Nephron (organoid): ENCODE results near the gene ACSBG1.

Experiments
- H3K27ac Mint-ChIP-seq, 3 experiments: 2 replicates each; pipeline ENCODE4 v1.8.0; 2020; ENCODE audit warnings: mixed read lengths in 3 of 3, mild to moderate bottlenecking in 2 of 3, moderate library complexity in 1 of 3
- H3K27me3 Mint-ChIP-seq: 2 replicates; pipeline ENCODE4 v1.8.0; 2021; ENCODE audit warnings: low read depth, mild to moderate bottlenecking, moderate library complexity, mixed read lengths
- H3K36me3 Mint-ChIP-seq: 2 replicates; pipeline ENCODE4 v1.8.0; 2020; ENCODE audit warnings: low read depth, mixed read lengths
- H3K4me1 Mint-ChIP-seq: 2 replicates; pipeline ENCODE4 v1.8.0; 2020; ENCODE audit warnings: mixed read lengths
- H3K4me3 Mint-ChIP-seq, 3 experiments: 2 replicates each; pipeline ENCODE4 v1.8.0; 2020; ENCODE audit warnings: mild to moderate bottlenecking in 3 of 3, mixed read lengths in 3 of 3, moderate library complexity in 2 of 3
- H3K9me3 Mint-ChIP-seq: 2 replicates; pipeline ENCODE4 v1.8.0; 2020; ENCODE audit warnings: mixed read lengths
- CTCF ChIP-seq, 3 experiments: fragments of 200-600 bp; sonication (generic); IDR thresholded peaks; one replicate each; pipeline ENCODE4 v1.5.0; 2021; ENCODE audit warnings: antibody characterized with exemption in 3 of 3; ENCODE audit not compliant: unreplicated experiment in 3 of 3

ACSBG1 gene

DNA sequence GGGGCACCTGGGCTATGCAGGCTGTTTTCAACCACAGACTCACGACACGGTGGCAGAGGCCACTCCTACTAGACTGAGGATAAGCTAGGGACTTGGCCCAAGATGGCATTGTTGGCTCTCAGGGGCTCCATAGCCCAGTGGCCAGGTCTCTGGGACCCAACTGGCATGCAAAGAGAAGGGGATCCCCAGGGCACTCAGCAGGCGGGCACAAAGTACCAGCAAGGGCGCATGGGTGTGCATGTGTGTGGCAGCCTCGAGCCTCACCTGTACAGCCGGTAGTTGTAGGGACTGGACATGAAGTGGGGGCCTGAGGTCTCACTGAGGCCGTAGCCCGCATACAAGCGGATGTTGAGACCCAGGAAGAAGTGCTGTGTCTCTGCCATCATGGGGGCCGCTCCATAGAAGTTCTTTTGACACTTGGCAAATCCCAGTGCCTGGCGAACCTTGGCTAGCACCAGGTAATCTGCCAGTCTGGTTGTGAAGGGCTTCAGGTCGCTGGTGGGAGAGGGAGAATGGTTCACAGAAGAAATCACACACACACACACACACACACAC, 55.0 kb downstream of the ACSBG1 start:
- no peaks in the 10 kb centered on the region for H3K9me3 Mint-ChIP-seq
- no peak overlapping the region for H3K4me3 Mint-ChIP-seq
- no peaks in the 10 kb centered on the region for H3K4me1 Mint-ChIP-seq
- no peak overlapping the region for H3K27ac Mint-ChIP-seq
- H3K36me3 Mint-ChIP-seq = no peaks in the 10 kb centered on the region
- no peak for TF ChIP-seq CTCF (IDR thresholded peaks at IDR 0.05; ENCODE audit: unreplicated experiment in 3 of 3)
- peaks cover 11% of the 10 kb centered on the region for H3K27me3 Mint-ChIP-seq

DNA sequence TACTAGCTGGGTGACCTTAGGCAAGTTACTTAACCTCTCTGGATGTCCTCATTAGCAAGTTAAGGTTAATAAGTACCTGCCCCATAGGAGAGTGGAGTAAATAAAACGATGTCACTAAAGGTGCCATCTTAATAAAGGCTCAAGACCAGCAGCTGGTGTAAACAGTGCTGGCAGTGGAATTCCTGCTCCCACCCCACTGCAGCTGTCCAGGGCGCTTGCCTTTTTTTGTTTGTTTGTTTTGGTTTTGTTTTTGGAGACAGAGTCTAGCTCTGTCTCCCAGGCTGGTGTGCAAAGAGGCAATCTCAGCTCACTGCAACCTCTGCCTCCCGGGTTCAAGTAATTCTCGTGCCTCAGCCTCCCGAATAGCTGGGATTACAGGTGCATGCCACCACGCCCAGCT, 56.3 kb downstream of the ACSBG1 start:
- H3K27ac Mint-ChIP-seq = no peak overlapping the region
- H3K36me3 Mint-ChIP-seq = peaks cover 4% of the 10 kb centered on the region
- no peak overlapping the region for H3K4me3 Mint-ChIP-seq
- no peak for TF ChIP-seq CTCF (IDR thresholded peaks at IDR 0.05; ENCODE audit: unreplicated experiment in 3 of 3)
- H3K27me3 Mint-ChIP-seq = peaks cover 11% of the 10 kb centered on the region
- H3K9me3 Mint-ChIP-seq = no peaks in the 10 kb centered on the region
- H3K4me1 Mint-ChIP-seq = no peaks in the 10 kb centered on the region

- Mint-ChIP-seq H3K27me3 (peaks cover 5% of the 10 kb centered on the region), H3K36me3 (peaks cover 9% of the 10 kb centered on the region), H3K4me1 (no peaks in the 10 kb centered on the region), H3K9me3 (no peaks in the 10 kb centered on the region), H3K27ac (no peak overlapping the region), H3K4me3 (no peak overlapping the region)
- TF ChIP-seq CTCF (IDR thresholded peaks at IDR 0.05; ENCODE audit: unreplicated experiment in 3 of 3) = peak; percentile 50 to 63 (median 54)
Observed at GRCh38 chr15:78177447-78177873, 56.9 kb downstream of the ACSBG1 start.

GRCh38 chr15:78175330-78175729, 59.0 kb downstream of the ACSBG1 start:
- Mint-ChIP-seq H3K27me3 (peaks cover 5% of the 10 kb centered on the region), H3K4me1 (no peaks in the 10 kb centered on the region), H3K4me3 (no peak overlapping the region), H3K9me3 (no peaks in the 10 kb centered on the region), H3K27ac (no peak overlapping the region), H3K36me3 (peaks cover 26% of the 10 kb centered on the region)
- TF ChIP-seq CTCF (IDR thresholded peaks at IDR 0.05; ENCODE audit: unreplicated experiment in 3 of 3) = no peak

GRCh38 chr15:78174401-78174800, 60.0 kb downstream of the ACSBG1 start:
- Mint-ChIP-seq H3K27me3 (peaks cover 5% of the 10 kb centered on the region), H3K27ac (no peak overlapping the region), H3K9me3 (no peaks in the 10 kb centered on the region), H3K4me1 (no peaks in the 10 kb centered on the region), H3K36me3 (peaks cover 35% of the 10 kb centered on the region), H3K4me3 (no peak overlapping the region)
- no peak for TF ChIP-seq CTCF (IDR thresholded peaks at IDR 0.05; ENCODE audit: unreplicated experiment in 3 of 3)

DNA sequence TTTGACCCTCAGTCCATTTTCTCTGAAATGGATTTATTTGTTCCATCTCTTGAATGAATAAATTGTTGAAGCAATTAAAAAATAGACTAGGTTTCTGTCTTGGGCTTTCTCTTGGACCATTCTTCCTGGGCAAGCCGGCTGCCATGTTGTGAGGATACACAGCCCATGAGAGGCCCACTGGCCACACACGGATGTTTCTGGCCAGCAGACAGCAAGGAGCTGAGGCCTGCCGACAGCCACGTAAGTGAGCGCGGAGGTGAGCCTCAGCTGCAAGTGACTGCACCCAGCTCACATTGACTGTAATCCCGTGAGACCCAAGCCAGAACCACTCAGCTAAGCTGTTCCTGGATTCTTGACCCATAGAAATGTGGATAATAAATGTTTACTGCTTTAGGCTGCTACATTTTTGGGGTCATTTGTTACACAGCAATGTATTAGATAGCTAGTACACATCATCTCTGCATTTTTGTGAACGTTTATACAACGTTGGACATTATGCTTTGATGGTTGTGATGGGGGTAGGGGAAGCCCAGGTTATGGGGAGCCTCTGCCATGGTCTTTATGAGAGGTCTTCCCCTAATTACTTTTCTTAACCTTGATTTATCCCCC, 62.4 kb downstream of the ACSBG1 start:
- peaks cover 52% of the 10 kb centered on the region for H3K36me3 Mint-ChIP-seq
- no peaks in the 10 kb centered on the region for H3K4me1 Mint-ChIP-seq
- TF ChIP-seq CTCF (IDR thresholded peaks at IDR 0.05; ENCODE audit: unreplicated experiment in 3 of 3) = no peak
- H3K27me3 Mint-ChIP-seq = peaks cover 5% of the 10 kb centered on the region
- no peak overlapping the region for H3K4me3 Mint-ChIP-seq
- no peaks in the 10 kb centered on the region for H3K9me3 Mint-ChIP-seq
- no peak overlapping the region for H3K27ac Mint-ChIP-seq
